GM18526 (cell line): Measurements from ENCODE around the gene JPT2.

Experiments
- POLR2A ChIP-seq: IDR thresholded peaks from 3 replicates; pipeline ENCODE4 v1.6.1; 2011; ENCODE audit not compliant: insufficient read length; ENCODE audit errors: extremely low read depth

Gene JPT2

GRCh38 chr16:1643521-1643920 is 34.6 kb upstream of the JPT2 start:
- no peak for TF ChIP-seq POLR2A

- no peak for TF ChIP-seq POLR2A
Measured at GRCh38 chr16:1645914-1646525, 32.1 kb upstream of the JPT2 start.

- no peak for TF ChIP-seq POLR2A
Measured at GRCh38 chr16:1647856-1648255, 30.2 kb upstream of the JPT2 start.

- TF ChIP-seq POLR2A: no peak
Measured at GRCh38 chr16:1650131-1650530, 27.9 kb upstream of the JPT2 start.

- TF ChIP-seq POLR2A: no peak
Measured at GRCh38 chr16:1651094-1651973, 26.7 kb upstream of the JPT2 start.

- TF ChIP-seq POLR2A: no peak
Measured at GRCh38 chr16:1651974-1652312, 26.1 kb upstream of the JPT2 start.

- no peak for TF ChIP-seq POLR2A
Measured at GRCh38 chr16:1653023-1653422, 25.1 kb upstream of the JPT2 start.

GRCh38 chr16:1654505-1655268 is 23.4 kb upstream of the JPT2 start:
- no peak for TF ChIP-seq POLR2A

- TF ChIP-seq POLR2A: no peak
Measured at GRCh38 chr16:1655269-1655807, 22.7 kb upstream of the JPT2 start.

- no peak for TF ChIP-seq POLR2A
Measured at GRCh38 chr16:1655909-1656807, 21.9 kb upstream of the JPT2 start.

- TF ChIP-seq POLR2A: no peak
Measured at GRCh38 chr16:1656808-1657617, 21.1 kb upstream of the JPT2 start.

- TF ChIP-seq POLR2A: no peak
Measured at GRCh38 chr16:1657841-1658240, 20.2 kb upstream of the JPT2 start.

- TF ChIP-seq POLR2A: no peak
Measured at GRCh38 chr16:1659031-1659430, 19.0 kb upstream of the JPT2 start.

GRCh38 chr16:1661826-1662225 is 16.3 kb upstream of the JPT2 start:
- TF ChIP-seq POLR2A: no peak

- no peak for TF ChIP-seq POLR2A
Measured at GRCh38 chr16:1662543-1662942, 15.5 kb upstream of the JPT2 start.
